Astrocyte of the cerebellum (primary cell): ENCODE data around the gene OXSR1.

Experiments
- DNase-seq: peaks from one replicate; pipeline ENCODE4 v3.0.0-alpha.2; 2011; ENCODE audit warnings: low read depth
- H3K4me3 ChIP-seq: 2 replicates; pipeline ENCODE4 v1.5.1; 2011; ENCODE audit warnings: mild to moderate bottlenecking, low read depth, low read length, moderate library complexity
- in situ Hi-C: cut with HindIII; loops from 2 replicates; pipeline ENCODE4 v1.10.0; 2017; ENCODE audit warnings: low sequenced_read_pairs
- TF ChIP-seq, protein P1 (sequence below): IDR thresholded peaks from 2 replicates; pipeline ENCODE4 v1.5.1; 2012; ENCODE audit warnings: low read length, low read depth, moderate library complexity, mild to moderate bottlenecking; ENCODE audit errors: missing control alignments

Gene OXSR1

DNA sequence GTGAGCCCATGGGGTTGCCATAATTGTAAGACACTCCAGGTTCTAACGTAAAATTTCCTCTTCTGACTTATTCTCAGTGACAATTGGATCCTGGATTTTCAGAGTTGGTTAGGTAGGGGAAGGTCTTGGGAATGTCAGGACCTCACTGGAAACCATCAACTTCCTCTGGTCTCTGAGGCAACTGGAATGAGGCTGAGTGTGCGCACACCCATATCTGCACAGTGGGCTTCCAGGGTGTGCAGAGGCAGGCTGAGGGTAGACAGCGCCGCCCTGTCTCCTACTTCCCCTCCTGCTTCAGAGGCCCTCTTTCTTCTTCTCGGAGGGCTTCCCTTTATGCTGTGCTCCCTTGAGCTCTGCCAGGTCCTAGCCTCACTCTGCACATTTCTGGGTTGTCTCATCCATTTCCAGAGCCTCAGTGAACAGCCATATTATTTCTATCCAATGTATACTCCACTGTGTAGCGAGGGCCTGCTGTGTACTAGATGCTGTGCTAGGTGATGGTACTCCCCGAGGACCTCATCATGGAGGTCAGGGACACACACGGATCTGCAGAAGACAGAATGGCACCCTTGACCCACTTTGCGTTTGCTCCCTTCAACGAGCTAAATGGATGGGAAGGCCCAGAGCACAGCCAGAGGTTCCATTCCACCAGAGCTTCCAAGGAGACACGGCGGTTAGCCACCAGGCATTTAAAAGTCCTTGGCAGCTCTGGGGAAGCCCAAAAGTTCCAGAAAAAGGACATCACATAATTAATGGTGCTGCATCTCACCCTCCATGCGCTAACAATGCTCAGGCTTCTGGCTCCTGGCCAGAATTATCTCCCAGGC is 46.7 kb upstream of the OXSR1 start:
- in situ Hi-C loops = no loop called here
- H3K4me3 ChIP-seq = no peak overlapping the region
- TF ChIP-seq, protein P1, sequence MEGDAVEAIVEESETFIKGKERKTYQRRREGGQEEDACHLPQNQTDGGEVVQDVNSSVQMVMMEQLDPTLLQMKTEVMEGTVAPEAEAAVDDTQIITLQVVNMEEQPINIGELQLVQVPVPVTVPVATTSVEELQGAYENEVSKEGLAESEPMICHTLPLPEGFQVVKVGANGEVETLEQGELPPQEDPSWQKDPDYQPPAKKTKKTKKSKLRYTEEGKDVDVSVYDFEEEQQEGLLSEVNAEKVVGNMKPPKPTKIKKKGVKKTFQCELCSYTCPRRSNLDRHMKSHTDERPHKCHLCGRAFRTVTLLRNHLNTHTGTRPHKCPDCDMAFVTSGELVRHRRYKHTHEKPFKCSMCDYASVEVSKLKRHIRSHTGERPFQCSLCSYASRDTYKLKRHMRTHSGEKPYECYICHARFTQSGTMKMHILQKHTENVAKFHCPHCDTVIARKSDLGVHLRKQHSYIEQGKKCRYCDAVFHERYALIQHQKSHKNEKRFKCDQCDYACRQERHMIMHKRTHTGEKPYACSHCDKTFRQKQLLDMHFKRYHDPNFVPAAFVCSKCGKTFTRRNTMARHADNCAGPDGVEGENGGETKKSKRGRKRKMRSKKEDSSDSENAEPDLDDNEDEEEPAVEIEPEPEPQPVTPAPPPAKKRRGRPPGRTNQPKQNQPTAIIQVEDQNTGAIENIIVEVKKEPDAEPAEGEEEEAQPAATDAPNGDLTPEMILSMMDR = no peak
- no peak for DNase-seq

DNA sequence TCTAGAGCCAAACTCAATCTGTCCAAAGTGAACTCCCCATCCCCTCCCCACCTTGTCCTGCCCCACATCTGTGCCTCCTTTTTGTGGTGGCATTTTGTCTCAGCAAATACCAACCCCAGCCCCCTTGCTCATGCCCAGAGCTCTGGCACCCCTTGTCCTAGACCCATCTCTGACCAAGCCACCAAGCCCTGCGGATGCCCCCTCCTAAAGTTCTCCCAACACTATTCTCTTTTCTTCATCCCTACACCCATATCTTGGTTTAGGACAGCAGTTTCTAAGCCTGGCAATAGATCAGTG is 46.1 kb upstream of the OXSR1 start:
- no peak for DNase-seq
- in situ Hi-C loops = no loop called here
- H3K4me3 ChIP-seq = no peak overlapping the region
- TF ChIP-seq, protein P1 = no peak

DNA sequence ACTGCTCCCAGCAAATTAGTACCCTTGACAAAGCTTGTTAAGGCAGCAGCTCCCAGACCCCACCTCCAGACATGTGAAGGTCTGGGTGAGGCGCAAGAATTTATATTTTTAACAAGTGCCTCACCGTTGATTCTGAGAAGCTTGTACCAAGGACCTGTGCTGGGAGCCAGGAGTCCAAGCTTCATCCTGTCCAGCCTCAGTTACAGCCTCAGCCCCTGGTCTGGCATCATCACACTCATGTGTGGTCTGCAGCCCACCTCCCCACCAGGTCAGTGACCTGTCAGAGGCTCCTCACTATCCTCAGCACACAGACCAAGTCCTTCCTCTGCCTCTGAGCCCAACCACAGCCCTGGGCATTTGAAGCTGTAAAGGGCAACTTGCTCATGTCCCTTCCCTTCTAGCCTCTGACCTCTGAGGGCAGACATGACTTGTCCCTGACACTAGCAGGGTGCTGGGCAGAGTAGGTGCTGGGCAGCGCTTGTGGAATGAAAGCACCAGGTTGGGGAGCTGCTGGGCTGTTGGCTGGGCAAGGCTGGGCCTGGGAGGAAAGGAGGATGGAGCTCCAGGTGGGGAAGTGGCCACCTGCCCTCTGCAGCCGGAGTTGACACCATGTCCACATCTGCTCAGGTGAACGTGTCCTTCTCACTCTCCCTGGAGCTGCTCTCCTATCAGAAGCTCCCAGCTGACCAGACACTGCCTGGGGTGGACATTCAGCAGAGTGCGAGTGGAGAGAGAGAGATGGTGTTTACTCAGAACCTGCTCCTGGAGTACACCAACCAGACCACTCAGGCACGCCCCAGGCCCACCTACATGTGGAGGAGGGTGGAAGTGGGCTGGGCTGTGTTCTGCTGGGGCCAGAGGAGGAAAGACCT is 45.3 kb upstream of the OXSR1 start:
- no peak for DNase-seq
- TF ChIP-seq, protein P1 = no peak
- in situ Hi-C loops = no loop called here
- H3K4me3 ChIP-seq = no peak overlapping the region

GRCh38 chr3:38120693-38121450 is 44.5 kb upstream of the OXSR1 start:
- TF ChIP-seq, protein P1 = no peak
- no peak for DNase-seq
- no peak overlapping the region for H3K4me3 ChIP-seq
- in situ Hi-C loops = no loop called here

GRCh38 chr3:38121451-38121831 is 43.9 kb upstream of the OXSR1 start:
- TF ChIP-seq, protein P1 = no peak

GRCh38 chr3:38121832-38122461 is 43.4 kb upstream of the OXSR1 start:
- in situ Hi-C loops = no loop called here
- TF ChIP-seq, protein P1 = no peak
- H3K4me3 ChIP-seq = no peak overlapping the region
- DNase-seq = no peak

More at GRCh38 chr3:38121451-38121831, 43.9 kb upstream of the OXSR1 start:
- DNase-seq = no peak
- no peak overlapping the region for H3K4me3 ChIP-seq
- in situ Hi-C loops = no loop called here
